Type B pancreatic cell (in vitro differentiated cells): ENCODE data around the gene VWA7. TPM values are rescaled to one million over a fixed set of nuclear protein-coding genes. Genes with fewer than 3 reads are reported as not detected.
A peak's percentile ranks its signal among the peaks of the same experiment; 100 is the strongest.

Experiments used
- DNase-seq: peaks from one replicate; pipeline ENCODE4 v3.0.0; 2021; ENCODE audit warnings: mixed read lengths; ENCODE audit not compliant: unreplicated experiment; ENCODE audit errors: extremely low spot score
- H3K27ac Mint-ChIP-seq: 2 replicates; pipeline ENCODE4 v1.8.0; 2021; ENCODE audit warnings: mild to moderate bottlenecking, mixed read lengths
- H3K27me3 Mint-ChIP-seq: 2 replicates; pipeline ENCODE4 v1.8.0; 2021; ENCODE audit warnings: mixed read lengths
- H3K36me3 Mint-ChIP-seq: 2 replicates; pipeline ENCODE4 v1.8.0; 2021; ENCODE audit warnings: mixed read lengths
- H3K4me1 Mint-ChIP-seq: one replicate; pipeline ENCODE4 v1.8.0; 2021; ENCODE audit warnings: mixed read lengths; ENCODE audit not compliant: unreplicated experiment
- H3K4me3 Mint-ChIP-seq: 2 replicates; pipeline ENCODE4 v1.8.0; 2021; ENCODE audit warnings: mild to moderate bottlenecking, mixed read lengths
- H3K9me3 Mint-ChIP-seq: 2 replicates; pipeline ENCODE4 v1.8.0; 2021; ENCODE audit warnings: mixed read lengths
- total RNA-seq: library from RNA; stranded (reverse); gene quantifications from 2 replicates; pipeline ENCODE4 v1.2.1, GENCODE V29; 2021; ENCODE audit warnings: low replicate concordance
- TF ChIP-seq, protein P1 (sequence below): fragments of 200-600 bp; sonication (generic); conservative IDR thresholded peaks from 2 replicates; pipeline ENCODE4 v1.5.0; 2021; ENCODE audit warnings: antibody characterized with exemption, mild to moderate bottlenecking

The VWA7 gene
- total RNA-seq, 1 donor from 2014 or later = 6.4 TPM

DNA sequence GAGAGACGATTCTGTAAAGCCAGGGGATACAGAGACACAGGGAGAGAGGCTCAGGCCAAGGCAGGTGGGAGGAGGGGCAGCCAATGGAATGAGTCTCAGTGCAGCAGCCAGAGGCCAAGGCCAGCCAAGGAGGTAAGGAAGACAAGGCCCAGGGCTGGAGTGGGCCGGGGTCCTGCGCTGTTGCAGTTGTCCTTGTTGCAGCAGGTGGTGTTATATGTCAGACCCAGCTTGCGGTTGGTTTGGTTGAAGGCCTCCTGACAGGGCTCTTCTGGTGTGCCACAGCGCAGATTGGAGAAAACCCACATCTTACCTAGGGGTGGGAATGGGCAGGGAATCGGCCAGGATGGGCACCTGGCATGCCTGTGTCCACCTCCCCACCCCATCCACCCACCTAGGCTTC, 58.1 kb downstream of the VWA7 start:
- Mint-ChIP-seq H3K4me1 (peaks cover 28% of the 10 kb centered on the region), H3K36me3 (no peaks in the 10 kb centered on the region), H3K9me3 (peaks cover 5% of the 10 kb centered on the region), H3K4me3 (peak overlapping the region; percentile 67), H3K27ac (peak overlapping the region; percentile 90), H3K27me3 (no peaks in the 10 kb centered on the region)
- no peak for DNase-seq
- TF ChIP-seq, protein P1, sequence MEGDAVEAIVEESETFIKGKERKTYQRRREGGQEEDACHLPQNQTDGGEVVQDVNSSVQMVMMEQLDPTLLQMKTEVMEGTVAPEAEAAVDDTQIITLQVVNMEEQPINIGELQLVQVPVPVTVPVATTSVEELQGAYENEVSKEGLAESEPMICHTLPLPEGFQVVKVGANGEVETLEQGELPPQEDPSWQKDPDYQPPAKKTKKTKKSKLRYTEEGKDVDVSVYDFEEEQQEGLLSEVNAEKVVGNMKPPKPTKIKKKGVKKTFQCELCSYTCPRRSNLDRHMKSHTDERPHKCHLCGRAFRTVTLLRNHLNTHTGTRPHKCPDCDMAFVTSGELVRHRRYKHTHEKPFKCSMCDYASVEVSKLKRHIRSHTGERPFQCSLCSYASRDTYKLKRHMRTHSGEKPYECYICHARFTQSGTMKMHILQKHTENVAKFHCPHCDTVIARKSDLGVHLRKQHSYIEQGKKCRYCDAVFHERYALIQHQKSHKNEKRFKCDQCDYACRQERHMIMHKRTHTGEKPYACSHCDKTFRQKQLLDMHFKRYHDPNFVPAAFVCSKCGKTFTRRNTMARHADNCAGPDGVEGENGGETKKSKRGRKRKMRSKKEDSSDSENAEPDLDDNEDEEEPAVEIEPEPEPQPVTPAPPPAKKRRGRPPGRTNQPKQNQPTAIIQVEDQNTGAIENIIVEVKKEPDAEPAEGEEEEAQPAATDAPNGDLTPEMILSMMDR = no peak

DNA sequence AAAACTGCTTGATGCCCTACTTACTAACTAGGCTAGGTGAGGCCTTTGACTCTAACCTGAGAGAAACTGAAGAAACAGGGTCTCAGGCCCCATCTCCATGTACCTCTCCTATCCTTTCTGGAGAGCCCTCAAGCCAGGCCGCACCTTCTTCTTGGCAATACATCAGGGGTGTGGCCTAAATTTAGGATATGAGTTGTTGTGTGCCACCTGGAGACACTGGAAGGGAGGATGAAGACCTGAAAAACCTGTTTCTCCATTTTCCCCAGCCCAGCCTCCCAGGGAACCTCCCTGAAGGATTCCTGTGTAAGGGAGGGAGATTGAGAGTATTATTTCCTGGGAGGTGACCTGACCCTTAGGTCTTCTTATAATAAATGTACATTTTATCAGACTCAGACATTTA, 58.9 kb downstream of the VWA7 start:
- Mint-ChIP-seq H3K27me3 (no peaks in the 10 kb centered on the region), H3K9me3 (peaks cover 5% of the 10 kb centered on the region), H3K4me1 (peaks cover 33% of the 10 kb centered on the region), H3K36me3 (no peaks in the 10 kb centered on the region), H3K27ac (peak overlapping the region; percentile 90), H3K4me3 (peak overlapping the region; percentile 67)
- TF ChIP-seq, protein P1 = no peak
- no peak for DNase-seq

DNA sequence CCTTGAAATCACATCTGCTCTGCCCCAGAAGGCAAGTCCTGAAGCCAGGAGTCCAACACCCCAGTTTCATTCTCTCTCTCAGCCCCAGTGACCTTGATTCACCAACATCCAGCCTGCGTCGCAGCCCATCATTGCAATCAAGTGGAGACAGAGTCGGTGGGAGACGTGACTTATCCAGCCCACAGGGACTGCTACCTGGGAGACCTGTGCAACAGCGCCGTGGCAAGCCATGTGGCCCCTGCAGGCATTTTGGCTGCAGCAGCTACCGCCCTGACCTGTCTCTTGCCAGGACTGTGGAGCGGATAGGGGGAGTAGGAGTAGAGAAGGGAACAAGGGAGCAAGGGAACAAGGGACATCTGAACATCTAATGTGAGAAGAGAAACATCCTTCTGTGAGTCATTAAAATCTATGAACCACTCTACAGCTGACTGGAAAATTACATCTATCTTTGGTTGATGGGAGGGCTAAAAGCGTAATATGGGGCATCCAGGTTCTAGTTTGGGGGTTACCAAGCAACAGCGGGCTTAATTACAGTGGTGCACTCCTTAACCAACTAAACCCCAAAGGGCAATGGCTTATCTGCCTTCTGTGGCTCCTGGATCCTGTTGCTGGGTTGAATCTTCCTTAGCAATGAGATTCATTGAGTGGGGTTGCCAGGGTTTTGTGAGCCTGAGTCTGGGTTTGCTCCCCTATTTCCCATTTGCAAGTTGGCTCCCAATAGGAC, 59.5 kb downstream of the VWA7 start:
- Mint-ChIP-seq H3K27ac (peak overlapping the region; percentile 90), H3K4me1 (peaks cover 37% of the 10 kb centered on the region), H3K27me3 (no peaks in the 10 kb centered on the region), H3K9me3 (peaks cover 5% of the 10 kb centered on the region), H3K36me3 (no peaks in the 10 kb centered on the region), H3K4me3 (peak overlapping the region; percentile 67)
- TF ChIP-seq, protein P1 = no peak
- no peak for DNase-seq

Other genes starting within 250 kb of the VWA7 start
- not detected in 2 replicates for gene MCCD1, start 248.4 kb downstream of the VWA7 start, total RNA-seq
- gene DDX39B, start 235.3 kb downstream of the VWA7 start, total RNA-seq = 410 and 636 TPM in 2 replicates
- 1.6 and 5.9 TPM in 2 replicates for gene ATP6V1G2, start 230.7 kb downstream of the VWA7 start, total RNA-seq
- gene NFKBIL1, start 229.7 kb downstream of the VWA7 start, total RNA-seq = 21.1 and 24.2 TPM in 2 replicates
- 0.22 TPM in 1 of 2 replicates, not detected in the other for gene LTA, start 205.0 kb downstream of the VWA7 start, total RNA-seq
- gene TNF, start 201.8 kb downstream of the VWA7 start, total RNA-seq = not detected in 2 replicates
- gene LTB, start 194.9 kb downstream of the VWA7 start, total RNA-seq = 0.34 and 1.0 TPM in 2 replicates
- not detected in 2 replicates for gene LST1, start 191.1 kb downstream of the VWA7 start, total RNA-seq
- gene NCR3, start 184.3 kb downstream of the VWA7 start, total RNA-seq = not detected in 2 replicates
- 0.59 and 3.8 TPM in 2 replicates for gene AIF1, start 162.1 kb downstream of the VWA7 start, total RNA-seq
- gene PRRC2A, start 156.6 kb downstream of the VWA7 start, total RNA-seq = 151 and 235 TPM in 2 replicates
- gene BAG6, start 124.7 kb downstream of the VWA7 start, total RNA-seq = 334 and 378 TPM in 2 replicates
- gene APOM, start 121.4 kb downstream of the VWA7 start, total RNA-seq = 11.2 and 20.9 TPM in 2 replicates
- gene C6orf47, start 116.5 kb downstream of the VWA7 start, total RNA-seq = 22.3 and 28.1 TPM in 2 replicates
- gene GPANK1, start 112.3 kb downstream of the VWA7 start, total RNA-seq = 17.6 and 20.2 TPM in 2 replicates
- 142 and 175 TPM in 2 replicates for gene CSNK2B, start 111.2 kb downstream of the VWA7 start, total RNA-seq
- gene LY6G5B, start 107.4 kb downstream of the VWA7 start, total RNA-seq = 13.9 and 22.0 TPM in 2 replicates
- gene LY6G5C, start 96.3 kb downstream of the VWA7 start, total RNA-seq = 2.0 and 2.3 TPM in 2 replicates
- 80.9 and 91.3 TPM in 2 replicates for gene ABHD16A, start 74.0 kb downstream of the VWA7 start, total RNA-seq
- gene LY6G6F, start 70.5 kb downstream of the VWA7 start, total RNA-seq = not detected in 2 replicates
- gene LY6G6D, start 62.0 kb downstream of the VWA7 start, total RNA-seq = 1.5 TPM in 1 of 2 replicates, not detected in the other
- 2.5 and 16.2 TPM in 2 replicates for gene LY6G6C, start 55.6 kb downstream of the VWA7 start, total RNA-seq
- 0.41 and 0.81 TPM in 2 replicates for gene MPIG6B, start 54.0 kb downstream of the VWA7 start, total RNA-seq
- 101 and 138 TPM in 2 replicates for gene DDAH2, start 48.0 kb downstream of the VWA7 start, total RNA-seq
- gene CLIC1, start 40.8 kb downstream of the VWA7 start, total RNA-seq = 294 and 381 TPM in 2 replicates
- 20.7 and 46.7 TPM in 2 replicates for gene MSH5, start 37.3 kb downstream of the VWA7 start, total RNA-seq
- 3.2 and 8.9 TPM in 2 replicates for gene SAPCD1, start 14.7 kb downstream of the VWA7 start, total RNA-seq
- 89.0 and 104 TPM in 2 replicates for gene VARS1, start 18.4 kb upstream of the VWA7 start, total RNA-seq
- 57.9 and 74.5 TPM in 2 replicates for gene LSM2, start 29.6 kb upstream of the VWA7 start, total RNA-seq
- gene HSPA1L, start 38.0 kb upstream of the VWA7 start, total RNA-seq = 1.8 and 1.9 TPM in 2 replicates
- 45.7 and 54.7 TPM in 2 replicates for gene HSPA1A, start 38.2 kb upstream of the VWA7 start, total RNA-seq
- gene HSPA1B, start 50.4 kb upstream of the VWA7 start, total RNA-seq = 132 and 252 TPM in 2 replicates
- 46.9 and 62.5 TPM in 2 replicates for gene NEU1, start 85.5 kb upstream of the VWA7 start, total RNA-seq
- gene SLC44A4, start 101.7 kb upstream of the VWA7 start, total RNA-seq = 8.8 and 10.6 TPM in 2 replicates
- 59.9 and 136 TPM in 2 replicates for gene EHMT2, start 120.4 kb upstream of the VWA7 start, total RNA-seq
- gene ZBTB12, start 124.8 kb upstream of the VWA7 start, total RNA-seq = 8.2 and 37.7 TPM in 2 replicates
- 2.2 and 3.6 TPM in 2 replicates for gene C2, start 150.4 kb upstream of the VWA7 start, total RNA-seq
- 7.8 and 13.6 TPM in 2 replicates for gene CFB, start 168.8 kb upstream of the VWA7 start, total RNA-seq
- 63.9 and 73.0 TPM in 2 replicates for gene NELFE, start 181.6 kb upstream of the VWA7 start, total RNA-seq
- 84.2 and 100 TPM in 2 replicates for gene SKIC2, start 181.8 kb upstream of the VWA7 start, total RNA-seq
- gene DXO, start 194.8 kb upstream of the VWA7 start, total RNA-seq = 24.2 and 28.9 TPM in 2 replicates
- 5.2 and 9.7 TPM in 2 replicates for gene C4A, start 204.7 kb upstream of the VWA7 start, total RNA-seq
- gene C4B, start 237.5 kb upstream of the VWA7 start, total RNA-seq = 5.3 and 9.2 TPM in 2 replicates